Psoas muscle (tissue), 8 donors: ENCODE measurements around the gene CEP126. TPM values are rescaled to one million over a fixed set of nuclear protein-coding genes. Genes with fewer than 3 reads are reported as not detected.

Source experiments
- ATAC-seq, 4 donors: fragments of 200-7000 bp; cut with Tn5 transposase; one replicate each; pipeline ENCODE4 v1.9.1; 2020; ENCODE audit warnings: moderate library complexity in 3 of 4, mild to moderate bottlenecking in 2 of 4
- DNase-seq, 2 donors: peaks; one replicate each; pipeline ENCODE4 v3.0.0-alpha.2; 2020
- H3K27ac ChIP-seq: fragments of 200-600 bp; one replicate; pipeline ENCODE4 v1.8.0; 2022
- H3K27me3 ChIP-seq, 3 donors: fragments of 200-600 bp in 1 of 3; one replicate each; pipeline versions ENCODE4 v1.6.1 to v1.8.0; 2013 to 2022; ENCODE audit warnings: low read length in 2 of 3, mild to moderate bottlenecking in 2 of 3, moderate library complexity in 1 of 3; ENCODE audit not compliant: insufficient read depth in 3 of 3
- H3K36me3 ChIP-seq, 2 donors: fragments of 200-600 bp in 1 of 2; one replicate each; pipeline versions ENCODE4 v1.6.1 to v1.8.0; 2013 to 2022; ENCODE audit warnings: low read depth in 1 of 2, mild to moderate bottlenecking in 1 of 2, moderate library complexity in 1 of 2; ENCODE audit not compliant: insufficient read depth in 1 of 2
- H3K4me1 ChIP-seq: fragments of 200-600 bp; one replicate; pipeline ENCODE4 v1.8.0; 2022
- H3K4me3 ChIP-seq: fragments of 200-600 bp; one replicate; pipeline ENCODE4 v1.8.0; 2022; ENCODE audit warnings: mild to moderate bottlenecking
- H3K9me3 ChIP-seq: fragments of 200-600 bp; one replicate; pipeline ENCODE4 v1.8.0; 2022
- WGBS, 3 donors: extraction: QIAGEN DNeasy Blood & Tissue Kit; methylation state at CpG; one replicate each; pipeline versions ENCODE4 v1.1.6 to v1.1.7; 2013; 5-methylcytosine and 5-hydroxymethylcytosine counted together
- intact Hi-C, 2 donors: fragments of 100-400 bp; cut with DNase I; formaldehyde crosslinking; loops; one replicate each; pipeline versions ENCODE4 v1.11.0 to v1.14.2; 2022
- polyA plus RNA-seq, 3 donors: library from polyadenylated mRNA; stranded (reverse); fragments of 200-250 nt; gene quantifications; one replicate each; pipeline ENCODE4 v1.2.3, GENCODE V29; 2013
- total RNA-seq, 4 donors: library from RNA; stranded (reverse); fragmentation: NEBNext Ultra II Directional in 2 of 4; extraction: Animal tissue kit (Norgen Biotek cat#: 25700) in 2 of 4; gene quantifications; one replicate each; pipeline versions ENCODE4 v1.2.1 to v1.2.4, GENCODE V29; 2021 to 2023
- TF ChIP-seq, protein P1 (sequence below): fragments of 200-600 bp; IDR thresholded peaks from one replicate; pipeline ENCODE4 v1.8.0; 2022; ENCODE audit warnings: antibody characterized with exemption
- donor health status: healthy with polysubstance abuse.
- donor health status: DM: no; HTN: no; CAD: no; lungs with moderate emphysema.
- donor health status: Bipolar disorder and iron deficiency.
- donor health status: healthy.
- donor health status: DM: yes; HTN: yes; CAD: no.
- donor health status: DM: no; HTN: no; CAD: no.
- donor health status: DM: no; HTN: no; CAD: no.
- donor health status: DM: yes; HTN: yes; CAD: no.

CEP126 gene
- total and polyA plus RNA-seq, 7 donors: 0.12 to 1.2 (median 0.46) TPM

DNA sequence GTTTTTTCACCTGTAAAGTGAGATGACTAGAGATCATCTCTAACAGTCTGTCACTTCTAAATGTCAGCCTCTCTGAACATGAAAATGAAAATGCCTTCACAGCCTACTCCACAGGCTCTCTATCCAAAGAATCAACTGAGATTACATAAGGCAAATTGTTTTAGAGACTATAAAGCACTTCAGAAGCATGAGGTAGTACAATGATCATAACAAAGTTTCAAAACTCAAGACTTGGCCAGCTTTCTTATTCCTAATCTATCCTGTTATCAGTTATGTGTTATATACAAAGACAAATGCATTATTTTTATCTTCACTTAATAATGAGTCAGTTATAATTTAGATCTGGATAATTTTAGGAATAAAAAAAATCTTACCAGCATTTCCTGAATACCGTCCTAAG lies 20.3 kb upstream of the CEP126 start:
- Histone ChIP-seq H3K4me1 (no peaks in the 10 kb centered on the region), H3K9me3 (no peaks in the 10 kb centered on the region), H3K27me3 (peaks cover 0 to 3% (median 0%) of the 10 kb centered on the region in 3 donors), H3K27ac (no peak overlapping the region), H3K4me3 (no peak overlapping the region), H3K36me3 (no peaks in the 10 kb centered on the region)
- no peak for ATAC-seq
- TF ChIP-seq, protein P1, sequence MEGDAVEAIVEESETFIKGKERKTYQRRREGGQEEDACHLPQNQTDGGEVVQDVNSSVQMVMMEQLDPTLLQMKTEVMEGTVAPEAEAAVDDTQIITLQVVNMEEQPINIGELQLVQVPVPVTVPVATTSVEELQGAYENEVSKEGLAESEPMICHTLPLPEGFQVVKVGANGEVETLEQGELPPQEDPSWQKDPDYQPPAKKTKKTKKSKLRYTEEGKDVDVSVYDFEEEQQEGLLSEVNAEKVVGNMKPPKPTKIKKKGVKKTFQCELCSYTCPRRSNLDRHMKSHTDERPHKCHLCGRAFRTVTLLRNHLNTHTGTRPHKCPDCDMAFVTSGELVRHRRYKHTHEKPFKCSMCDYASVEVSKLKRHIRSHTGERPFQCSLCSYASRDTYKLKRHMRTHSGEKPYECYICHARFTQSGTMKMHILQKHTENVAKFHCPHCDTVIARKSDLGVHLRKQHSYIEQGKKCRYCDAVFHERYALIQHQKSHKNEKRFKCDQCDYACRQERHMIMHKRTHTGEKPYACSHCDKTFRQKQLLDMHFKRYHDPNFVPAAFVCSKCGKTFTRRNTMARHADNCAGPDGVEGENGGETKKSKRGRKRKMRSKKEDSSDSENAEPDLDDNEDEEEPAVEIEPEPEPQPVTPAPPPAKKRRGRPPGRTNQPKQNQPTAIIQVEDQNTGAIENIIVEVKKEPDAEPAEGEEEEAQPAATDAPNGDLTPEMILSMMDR: no peak
- DNase-seq: no peak
- 58 to 66% (median 62%) methylated on average over 1 of the region's 1 CpG for WGBS, 3 donors
- intact Hi-C loops: no loop called here

DNA sequence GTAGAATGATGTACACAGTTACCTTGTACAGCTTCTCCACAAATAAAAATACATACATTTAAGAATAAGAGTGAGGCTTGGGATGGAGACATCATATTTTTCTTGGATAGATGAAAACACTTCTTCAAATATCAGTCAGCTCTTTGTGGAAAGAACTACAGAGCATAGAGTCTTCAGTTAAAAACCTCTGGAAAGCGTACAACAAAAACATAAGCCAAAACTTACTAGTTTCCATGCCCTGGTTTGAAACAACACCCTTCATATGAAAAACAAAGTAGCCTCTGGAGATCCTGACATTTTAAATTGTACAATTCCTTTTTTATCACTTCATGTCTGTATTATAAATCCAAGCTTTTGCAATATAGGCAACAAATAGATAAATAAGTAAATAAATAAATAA lies 7.0 kb upstream of the CEP126 start:
- TF ChIP-seq, protein P1: no peak
- DNase-seq (no peak), ATAC-seq (no peak)
- Histone ChIP-seq H3K27me3 (no peaks in the 10 kb centered on the region), H3K4me3 (no peak overlapping the region), H3K27ac (no peak overlapping the region), H3K4me1 (no peaks in the 10 kb centered on the region), H3K9me3 (no peaks in the 10 kb centered on the region), H3K36me3 (no peaks in the 10 kb centered on the region)
- WGBS, 3 donors: 80 to 87% (median 83%) methylated on average over 1 of the region's 1 CpG
- intact Hi-C loops: no loop called here

DNA sequence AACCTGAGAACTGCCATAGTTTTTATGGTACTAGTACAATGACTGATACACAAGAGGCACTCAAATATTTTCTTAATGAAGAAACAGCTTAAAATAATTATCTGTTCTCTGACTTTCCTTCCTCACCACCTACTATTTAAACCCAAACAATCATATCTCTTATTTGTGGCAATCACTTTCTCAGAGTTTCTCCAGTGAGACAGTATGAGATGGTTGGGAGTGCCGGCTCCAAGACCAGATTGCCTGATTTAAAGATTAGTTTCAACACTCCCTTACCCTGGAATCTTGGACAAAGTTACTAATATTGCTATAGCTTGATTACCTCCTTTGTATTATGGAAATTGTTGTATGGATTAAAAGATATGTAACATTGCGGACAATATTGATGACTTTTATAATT lies 5.7 kb upstream of the CEP126 start:
- intact Hi-C loops: no loop called here
- Histone ChIP-seq H3K27me3 (no peaks in the 10 kb centered on the region), H3K4me1 (no peaks in the 10 kb centered on the region), H3K36me3 (no peaks in the 10 kb centered on the region), H3K4me3 (no peak overlapping the region), H3K9me3 (no peaks in the 10 kb centered on the region), H3K27ac (no peak overlapping the region)
- ATAC-seq (no peak), DNase-seq (no peak)
- TF ChIP-seq, protein P1: no peak
- 72 to 80% (median 79%) methylated on average over 2 of the region's 2 CpGs for WGBS, 3 donors

DNA sequence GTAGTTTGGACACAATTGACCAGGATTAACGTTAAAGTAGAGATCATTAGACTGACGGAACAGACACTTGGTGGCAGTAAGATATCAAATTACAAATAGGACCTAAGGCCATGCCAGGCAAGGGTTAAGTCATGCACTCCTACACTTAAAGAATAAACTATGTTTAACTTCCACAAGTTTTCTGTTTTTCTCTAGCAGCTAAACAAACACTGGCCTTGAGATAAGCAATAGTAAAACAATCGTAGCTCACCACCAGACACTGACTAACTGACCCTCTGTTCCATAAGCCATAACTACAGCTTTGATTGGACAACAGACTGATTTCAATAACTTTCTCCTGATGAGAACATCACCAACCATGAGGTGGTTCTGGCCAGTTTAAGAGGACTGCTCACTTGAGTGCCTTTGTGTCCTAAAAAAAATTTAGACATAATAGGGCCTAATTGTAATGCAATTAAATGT lies 2.0 kb upstream of the CEP126 start:
- 53 to 58% (median 55%) methylated on average over 3 of the region's 3 CpGs for WGBS, 3 donors
- Histone ChIP-seq H3K4me3 (no peak overlapping the region), H3K27ac (no peak overlapping the region)

More for the DNA sequence above, 2.0 kb upstream of the CEP126 start:
- TF ChIP-seq, protein P1: no peak
- ATAC-seq: no peak
- H3K27me3 ChIP-seq: no peaks in the 10 kb centered on the region
- intact Hi-C loops: loop anchor here in 1 of 2 donors (10.0 kb wide), 1 partner anchor 92 kb away; no protein-coding TSS in a partner anchor
- DNase-seq: no peak
- no peaks in the 10 kb centered on the region for H3K9me3 ChIP-seq
- H3K4me1 ChIP-seq: peaks cover 10% of the 10 kb centered on the region
- no peaks in the 10 kb centered on the region for H3K36me3 ChIP-seq
